GM03348 (cell line): ENCODE data around the gene KSR2.

Source experiments
- DNase-seq: peaks from one replicate; pipeline ENCODE4 v3.0.0; 2012; ENCODE audit warnings: low spot score

KSR2 gene

GRCh38 chr12:117580015-117580717, 388.6 kb downstream of the KSR2 start:
- DNase-seq, result no peak

GRCh38 chr12:117577122-117577657, 391.6 kb downstream of the KSR2 start:
- no peak for DNase-seq

- no peak for DNase-seq
These were observed 392.7 kb downstream of the KSR2 start for GRCh38 chr12:117576053-117576452.

GRCh38 chr12:117574655-117575054, 394.1 kb downstream of the KSR2 start:
- no peak for DNase-seq

- DNase-seq, result no peak
These were observed 396.0 kb downstream of the KSR2 start for GRCh38 chr12:117572755-117573154.

GRCh38 chr12:117571321-117571720, 397.5 kb downstream of the KSR2 start:
- no peak for DNase-seq

GRCh38 chr12:117570608-117571007, 398.2 kb downstream of the KSR2 start:
- no peak for DNase-seq

- no peak for DNase-seq
These were observed 401.1 kb downstream of the KSR2 start for GRCh38 chr12:117567644-117568216.

GRCh38 chr12:117564881-117565280, 403.9 kb downstream of the KSR2 start:
- no peak for DNase-seq

GRCh38 chr12:117563706-117564105, 405.1 kb downstream of the KSR2 start:
- DNase-seq, result no peak

GRCh38 chr12:117563007-117563406, 405.8 kb downstream of the KSR2 start:
- DNase-seq, result no peak

- no peak for DNase-seq
These were observed 406.8 kb downstream of the KSR2 start for GRCh38 chr12:117561990-117562389.

GRCh38 chr12:117559978-117560377, 408.8 kb downstream of the KSR2 start:
- no peak for DNase-seq

- no peak for DNase-seq
These were observed 412.9 kb downstream of the KSR2 start for GRCh38 chr12:117555889-117556288.

- DNase-seq, result no peak
These were observed 415.8 kb downstream of the KSR2 start for GRCh38 chr12:117552971-117553370.

- DNase-seq, result no peak
These were observed 417.1 kb downstream of the KSR2 start for GRCh38 chr12:117551665-117552064.

- DNase-seq, result no peak
These were observed 421.6 kb downstream of the KSR2 start for GRCh38 chr12:117547209-117547608.

- no peak for DNase-seq
These were observed 423.6 kb downstream of the KSR2 start for GRCh38 chr12:117545216-117545615.

GRCh38 chr12:117540011-117540410, 428.8 kb downstream of the KSR2 start:
- DNase-seq, result no peak

GRCh38 chr12:117538926-117539325, 429.9 kb downstream of the KSR2 start:
- DNase-seq, result no peak

GRCh38 chr12:117538032-117538690, 430.6 kb downstream of the KSR2 start:
- no peak for DNase-seq

- DNase-seq, result no peak
These were observed 435.1 kb downstream of the KSR2 start for GRCh38 chr12:117533687-117534086.

- no peak for DNase-seq
These were observed 438.0 kb downstream of the KSR2 start for GRCh38 chr12:117530796-117531195.
